CD4-positive, alpha-beta T cell treated with Interleukin-17A for 1 hour (primary cell): ENCODE measurements around the gene RPRML.
"Not testable (repeated sequence)": the region's sequence is repeated elsewhere in the genome, so short reads cannot be mapped to it uniquely, and the experiment has no call there.

Source experiments
- DNase-seq: peaks from one replicate; pipeline ENCODE4 v3.0.0-alpha.2; 2020

The RPRML gene

DNA sequence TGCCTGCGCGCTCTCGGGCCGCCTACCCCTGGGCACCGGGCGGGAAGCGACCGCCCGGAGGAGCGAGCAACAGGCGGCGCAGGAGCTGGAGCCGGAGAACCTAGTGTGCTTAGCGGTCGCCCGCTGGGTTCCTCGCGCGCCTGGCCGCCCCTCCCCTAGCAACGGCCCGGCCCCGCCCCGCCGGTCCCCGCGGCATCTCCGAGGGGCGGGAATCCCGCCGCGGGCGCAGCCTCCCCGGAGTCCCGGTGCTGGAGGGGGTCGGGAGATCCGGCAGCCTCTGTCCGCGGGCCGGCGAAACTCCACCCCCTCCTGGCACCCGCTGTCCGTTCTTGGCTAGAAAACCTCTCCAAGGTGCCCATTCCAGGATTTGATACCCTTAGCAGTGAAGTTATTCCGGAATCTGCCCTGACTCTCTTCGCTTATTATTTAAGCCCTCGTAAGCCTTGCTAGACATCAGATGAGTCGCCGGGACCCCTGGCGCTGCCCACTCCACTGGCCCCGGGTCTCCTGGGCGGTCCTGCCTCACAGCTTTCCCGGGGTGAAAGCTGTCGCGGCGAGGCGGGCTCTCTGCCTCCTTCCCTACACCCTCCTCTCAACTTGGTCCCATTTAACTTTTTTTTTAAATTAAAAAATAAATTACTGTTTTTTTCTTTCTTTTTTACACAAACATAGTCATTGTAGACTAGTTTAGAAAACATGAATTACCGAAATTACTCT, at the start of gene RPRML:
RPRML (minus strand) TSS at position 107 of the 717 bp plus-strand sequence. CDS start 246 bp downstream, outside the sequence.
- DNase-seq: no peak

DNA sequence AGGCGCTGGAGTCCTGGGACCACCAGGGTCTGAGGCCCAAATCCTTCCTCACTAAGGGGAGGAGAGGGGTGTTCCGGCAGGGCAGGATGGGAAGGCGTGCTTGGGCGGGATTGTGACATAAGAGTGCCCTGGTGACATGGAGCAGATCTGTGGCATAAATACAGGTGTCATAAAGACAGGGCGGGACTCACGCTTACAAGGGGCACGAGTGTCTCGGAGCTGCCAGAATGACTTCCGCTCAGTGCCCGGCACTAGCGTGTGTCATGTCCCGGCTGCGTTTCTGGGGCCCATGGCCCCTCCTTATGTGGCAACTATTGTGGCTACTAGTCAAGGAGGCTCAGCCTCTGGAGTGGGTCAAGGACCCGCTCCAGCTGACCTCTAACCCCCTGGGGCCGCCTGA, 37.9 kb upstream of the RPRML start:
- not testable (repeated sequence) for DNase-seq

DNA sequence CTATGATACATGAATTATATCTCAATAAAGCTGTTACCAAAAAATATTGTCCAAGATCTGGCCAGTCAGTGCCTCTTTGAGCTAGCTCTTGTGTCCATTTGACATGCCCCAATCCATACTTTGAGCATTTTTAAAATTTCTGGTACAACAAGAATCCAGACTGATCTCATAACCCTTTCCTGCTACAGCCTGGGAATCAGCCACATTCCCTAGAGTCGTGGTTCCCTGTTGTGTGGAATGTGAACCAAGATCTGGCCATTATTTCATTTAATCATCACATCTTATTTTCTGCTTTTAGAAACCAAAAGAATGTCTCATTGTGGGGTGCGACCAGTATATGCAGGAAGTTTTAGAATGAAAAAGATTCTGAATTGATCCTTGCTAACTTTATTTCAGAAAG, 34.3 kb upstream of the RPRML start:
- no peak for DNase-seq

DNA sequence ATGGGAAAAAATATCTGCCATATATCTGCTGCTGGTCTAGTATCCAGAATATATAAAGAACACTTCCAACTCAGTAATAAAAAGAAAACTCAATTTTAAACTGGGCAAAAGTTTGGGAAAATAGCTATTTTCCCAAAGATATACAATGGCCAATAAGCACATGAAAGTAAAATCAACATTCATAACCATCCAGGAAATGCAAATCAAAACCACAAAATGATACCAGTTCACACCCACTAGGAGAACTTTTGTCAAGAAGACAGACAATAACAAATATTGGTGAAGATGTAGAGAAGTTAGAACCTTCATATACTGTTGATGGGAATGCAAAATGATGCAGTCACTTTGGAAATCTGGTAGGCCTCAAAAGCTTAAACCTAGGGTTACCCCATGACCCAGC, 33.4 kb upstream of the RPRML start:
- DNase-seq: no peak

DNA sequence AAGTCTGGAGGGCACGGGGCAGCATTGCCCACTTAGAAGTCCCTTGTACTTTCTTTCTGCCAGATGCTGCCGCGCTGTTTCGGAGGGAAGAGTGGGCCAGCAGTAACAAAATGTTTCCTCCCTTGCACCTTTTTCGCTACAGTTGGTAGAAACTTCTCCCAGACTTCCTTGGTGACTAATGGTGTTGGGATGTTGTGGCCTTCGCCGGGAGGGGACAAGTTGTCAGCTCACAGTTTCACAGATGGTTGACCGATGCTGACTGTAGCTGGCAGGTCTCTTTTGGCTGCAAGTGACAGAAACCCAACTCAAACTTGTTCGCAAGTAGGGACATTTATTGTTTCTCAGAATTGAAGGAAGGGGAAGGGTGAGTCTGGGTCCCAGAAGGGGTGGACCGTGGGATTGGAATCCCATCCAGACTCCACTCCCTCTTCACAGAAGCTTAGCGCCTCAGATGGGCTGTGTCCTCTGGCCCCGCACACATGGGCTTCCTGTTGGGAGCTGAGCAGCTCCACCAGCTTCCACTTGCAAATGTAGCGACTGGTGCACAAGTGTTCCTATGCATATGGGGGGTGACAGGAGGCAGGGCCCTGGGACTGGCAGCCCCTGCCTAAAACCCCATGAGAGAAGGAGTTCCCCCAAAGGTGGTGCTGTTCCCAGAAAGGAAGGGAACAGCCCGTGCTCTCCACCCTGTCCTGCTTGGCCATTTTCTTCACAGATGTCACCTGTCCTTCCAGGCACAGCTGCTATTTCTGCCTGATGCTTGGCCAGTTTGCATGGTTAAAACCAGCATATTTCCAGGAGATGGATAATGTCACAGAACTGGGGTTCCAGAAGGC, 30.9 kb upstream of the RPRML start:
- no peak for DNase-seq

DNA sequence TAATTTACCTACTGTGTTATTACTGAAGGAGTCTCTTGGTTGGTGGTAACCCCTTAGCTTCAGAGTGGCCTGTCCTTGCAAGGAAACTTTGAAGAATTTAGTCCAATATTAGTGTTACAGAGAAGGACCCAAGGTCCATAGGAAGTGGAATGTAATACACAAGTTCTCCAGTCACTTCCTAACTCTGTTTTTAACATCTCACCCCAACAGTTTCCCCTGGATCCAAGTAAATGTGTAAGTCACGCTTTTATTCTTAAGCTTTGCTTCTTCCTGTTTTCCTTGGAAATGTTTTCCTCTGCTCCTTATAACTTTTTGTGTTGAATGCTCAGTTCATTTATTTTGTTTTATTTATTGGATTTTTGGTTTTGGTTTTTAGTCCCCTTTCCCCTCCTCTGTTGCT, 25.9 kb upstream of the RPRML start:
- DNase-seq: no peak

DNA sequence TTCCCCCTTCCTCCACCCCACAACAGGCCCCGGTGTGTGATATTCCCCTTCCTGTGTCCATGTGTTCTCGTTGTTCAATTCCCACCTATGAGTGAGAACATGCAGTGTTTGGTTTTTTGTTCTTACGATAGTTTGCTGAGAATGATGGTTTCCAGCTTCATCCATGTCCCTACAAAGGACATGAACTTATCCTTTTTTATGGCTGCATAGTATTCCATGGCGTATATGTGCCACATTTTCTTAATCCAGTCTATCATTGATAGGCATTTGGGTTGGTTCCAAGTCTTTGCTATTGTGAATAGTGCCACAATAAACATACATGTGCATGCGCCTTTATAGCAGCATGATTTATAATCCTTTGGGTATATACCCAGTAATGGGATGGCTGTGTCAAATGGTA, 24.8 kb upstream of the RPRML start:
- not testable (repeated sequence) for DNase-seq

DNA sequence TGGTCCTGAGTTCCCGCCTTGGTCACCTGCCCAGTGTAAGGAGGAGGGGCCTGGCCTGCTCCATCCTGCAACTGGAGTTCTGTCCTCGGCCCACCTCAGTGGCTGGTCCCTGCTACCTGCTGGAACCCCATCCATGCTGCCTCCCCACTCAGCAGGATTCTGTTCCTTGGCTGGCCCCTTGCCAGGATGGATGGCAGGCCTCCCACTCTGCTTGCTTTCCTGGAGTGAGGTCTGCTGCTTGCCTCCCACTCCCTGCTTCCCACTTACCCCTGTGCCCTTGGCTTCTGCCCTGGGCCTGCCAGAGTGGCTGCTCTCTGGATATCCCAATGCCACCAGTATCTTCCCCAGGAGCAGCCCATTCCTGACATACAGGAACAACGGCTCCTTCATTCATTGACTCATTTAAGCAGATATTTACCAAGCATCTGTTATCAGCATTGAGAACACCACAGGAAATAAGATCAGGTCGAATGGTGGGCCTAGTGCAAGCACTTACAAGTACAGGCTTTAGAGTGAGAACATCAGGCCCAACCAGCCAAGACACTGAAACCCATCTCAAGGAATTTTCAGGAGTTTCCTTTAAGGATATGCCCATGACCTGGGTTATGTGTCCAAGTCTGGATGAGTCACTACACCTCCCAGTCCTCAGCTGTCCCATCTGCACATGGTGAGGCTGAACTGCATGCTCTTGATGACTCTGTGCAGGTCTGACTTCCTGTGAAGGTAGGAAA, 17.0 kb upstream of the RPRML start:
- no peak for DNase-seq

DNA sequence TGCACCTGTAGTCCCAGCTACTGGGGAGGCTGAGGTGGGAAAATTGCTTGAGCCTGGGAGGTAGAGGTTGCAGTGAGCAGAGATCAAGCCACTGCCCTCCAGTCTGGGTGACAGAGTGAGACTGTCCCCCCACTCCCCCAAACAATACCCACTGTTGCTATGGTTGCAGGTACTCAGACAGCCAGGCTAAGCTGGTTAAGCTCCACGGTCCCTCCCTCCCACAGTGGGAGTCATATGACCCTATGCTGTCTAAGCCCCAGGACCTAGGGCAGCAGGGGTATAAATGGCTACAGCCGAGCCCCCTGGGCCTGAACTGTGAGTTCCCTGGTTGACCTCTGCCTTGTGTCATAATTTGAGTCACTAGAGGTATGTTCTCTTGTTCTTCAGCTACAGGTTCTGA, 15.9 kb upstream of the RPRML start:
- DNase-seq: no peak

DNA sequence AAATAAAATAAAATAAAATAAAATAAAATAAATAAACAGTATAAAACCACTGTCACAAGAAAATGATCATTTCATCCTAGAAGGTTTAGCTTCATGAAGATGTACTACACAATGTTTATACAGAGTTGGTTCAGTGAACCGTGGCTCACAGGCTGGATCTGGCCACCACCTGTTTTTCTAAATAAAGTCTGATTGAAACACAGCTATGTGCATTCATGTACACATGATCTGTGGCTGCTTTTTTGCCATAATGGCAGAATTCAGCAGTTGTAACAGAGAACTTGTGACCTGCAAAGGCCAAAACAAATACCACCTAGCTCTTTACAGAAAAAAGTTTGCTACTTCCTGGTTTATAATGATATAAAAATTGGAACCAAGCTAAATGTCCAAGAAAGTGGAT, 12.6 kb upstream of the RPRML start:
- no peak for DNase-seq

DNA sequence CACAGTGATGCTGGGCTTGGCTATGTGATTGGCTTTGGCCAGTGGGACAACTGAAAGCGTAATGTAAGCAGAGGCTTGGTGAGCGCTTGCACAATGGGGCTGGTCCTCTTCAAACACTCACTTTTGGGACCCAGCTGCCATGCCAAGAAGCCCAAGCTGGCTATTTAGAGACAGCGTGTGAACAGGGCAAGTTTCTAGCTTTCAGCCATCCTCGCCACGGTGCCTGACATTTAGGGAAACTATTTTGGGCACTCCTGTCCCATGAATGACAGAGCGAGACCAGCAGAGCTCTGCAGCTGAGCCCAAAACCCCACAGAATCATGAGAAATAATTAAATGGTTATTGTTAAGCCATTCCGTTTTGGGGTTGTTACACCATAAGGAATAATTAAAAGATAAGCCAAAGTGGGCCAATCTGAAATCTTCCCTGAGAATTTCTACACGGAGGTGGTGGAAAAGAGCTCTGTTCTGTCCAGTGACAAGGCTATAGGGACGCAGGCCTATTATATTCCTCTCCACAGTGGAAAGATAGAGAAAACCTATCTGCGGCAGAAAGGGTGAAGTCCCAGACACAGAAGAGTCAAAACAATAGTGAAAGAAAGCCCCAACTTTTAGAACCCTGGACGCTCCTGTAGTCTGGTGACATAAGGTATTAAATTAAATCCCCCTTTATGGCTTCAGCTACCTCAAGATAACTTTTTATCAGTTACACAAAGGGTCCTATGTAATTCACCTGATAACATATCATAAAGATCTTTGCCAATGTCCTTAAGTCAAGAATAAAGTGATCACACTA, 10.8 kb upstream of the RPRML start:
- no peak for DNase-seq

DNA sequence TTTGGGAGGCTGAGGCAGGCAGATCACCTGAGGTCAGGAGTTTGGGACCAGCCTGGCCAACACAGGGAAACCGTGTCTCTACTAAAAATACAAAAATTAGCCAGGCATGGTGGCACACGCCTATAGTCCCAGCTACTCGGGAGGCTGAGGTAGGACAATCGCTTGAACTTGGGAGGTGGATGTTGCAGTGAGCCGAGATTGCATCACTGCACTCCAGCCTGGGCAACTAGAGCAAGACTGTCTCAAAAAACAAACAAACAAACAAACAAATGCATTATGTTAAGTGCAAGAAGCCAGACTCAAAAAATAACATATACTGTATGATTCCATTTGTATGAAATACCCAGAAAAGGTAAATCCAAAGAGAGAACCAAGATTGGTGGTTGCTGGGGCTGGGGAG, 8.9 kb upstream of the RPRML start:
- DNase-seq: not testable (repeated sequence)

DNA sequence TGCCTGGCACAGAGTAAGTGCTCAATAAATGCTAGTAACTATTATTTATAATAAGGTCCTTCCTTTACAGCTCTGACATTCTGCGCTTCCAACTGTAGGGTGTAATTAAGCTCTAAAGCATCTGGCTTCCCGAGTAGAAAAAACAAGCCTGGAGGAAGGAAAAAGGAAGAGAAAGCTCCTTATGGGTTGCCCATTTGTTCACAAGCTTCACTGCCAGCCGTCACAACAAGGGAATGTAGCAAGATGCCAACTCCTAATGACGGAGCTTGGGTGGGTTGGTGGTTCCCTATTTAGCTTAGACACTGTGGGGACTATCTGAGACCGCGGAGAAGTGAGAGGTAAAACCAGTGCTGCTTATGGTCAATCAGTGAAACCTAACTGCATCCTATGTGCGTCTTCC, 7.3 kb upstream of the RPRML start:
- DNase-seq: no peak

DNA sequence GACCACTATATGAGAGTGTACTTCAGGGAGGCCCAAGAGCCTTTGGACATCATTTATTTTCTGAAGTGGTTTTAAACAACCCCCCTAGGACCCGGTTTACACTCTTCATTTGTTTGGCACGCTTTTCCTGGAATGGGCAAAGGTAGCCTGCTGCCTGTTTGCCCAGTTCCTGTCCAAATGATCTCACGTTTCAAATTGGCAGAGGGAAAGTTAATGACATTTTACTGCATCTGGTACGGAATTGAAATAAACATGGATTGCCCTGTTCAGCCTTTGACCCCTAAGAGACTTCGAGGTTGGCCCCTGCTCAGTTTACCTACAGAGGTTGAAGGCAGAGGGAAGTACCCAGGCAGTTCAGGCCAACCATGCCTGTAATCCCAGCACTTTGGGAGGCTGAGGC, 5.8 kb upstream of the RPRML start:
- DNase-seq: no peak

DNA sequence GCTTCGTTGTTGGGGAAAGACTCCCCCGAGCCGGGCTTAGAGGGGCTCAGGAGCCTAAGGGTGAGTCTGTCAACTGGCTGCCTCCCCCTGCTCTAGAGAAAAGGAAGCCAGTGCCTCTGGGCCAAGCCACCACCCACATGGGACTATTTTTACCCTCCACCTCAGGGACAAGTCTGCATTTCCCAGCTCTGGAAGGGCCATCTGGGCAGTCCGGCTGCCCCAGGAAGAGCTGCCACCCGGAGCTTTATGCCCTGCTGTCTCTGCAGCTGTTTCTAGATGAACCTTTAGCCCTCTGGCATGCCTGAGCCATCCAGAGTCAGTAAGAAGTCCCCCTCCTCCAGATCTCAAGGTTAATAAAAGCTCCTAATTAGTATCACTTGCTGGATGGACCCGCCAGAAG, 5.3 kb upstream of the RPRML start:
- DNase-seq: no peak

DNA sequence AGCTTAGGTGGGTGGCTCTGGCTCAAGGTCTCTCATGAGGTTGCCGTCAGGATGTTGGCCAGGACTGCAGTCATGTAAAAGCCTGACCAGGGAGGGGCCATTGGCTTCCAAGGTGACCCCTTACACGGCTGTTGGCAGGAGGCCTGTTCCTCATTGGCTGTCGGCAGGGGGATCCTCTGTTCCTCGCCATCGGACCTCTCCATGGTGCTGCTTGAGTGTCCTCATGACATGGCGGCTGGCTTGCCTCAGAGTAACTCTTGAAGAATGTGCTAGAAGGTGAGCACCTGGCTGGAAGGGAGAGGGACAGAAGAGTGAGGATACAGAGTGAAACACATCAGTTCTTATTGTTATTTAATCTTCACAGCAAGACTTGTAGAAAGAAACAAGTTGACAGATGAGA, 4.7 kb upstream of the RPRML start:
- no peak for DNase-seq

DNA sequence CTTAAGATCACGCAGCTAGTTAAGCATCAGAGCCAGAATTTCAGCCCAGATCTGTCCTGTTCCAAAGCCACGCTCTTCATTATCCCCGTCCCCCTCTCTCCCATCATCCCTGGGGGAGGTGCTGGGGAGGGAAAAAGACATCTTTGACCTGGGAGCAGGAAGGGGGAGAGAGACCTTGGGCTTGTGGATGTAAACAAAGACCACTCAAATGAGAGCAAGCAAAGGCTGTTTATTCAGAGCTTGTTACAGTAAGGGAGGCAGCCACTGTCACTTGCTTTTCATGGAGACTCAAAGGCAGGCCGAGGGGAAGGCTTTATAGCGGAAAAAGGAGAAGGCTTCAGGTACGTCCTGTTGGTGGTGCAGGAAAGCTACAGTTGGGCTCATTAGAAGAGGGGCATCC, 3.5 kb upstream of the RPRML start:
- no peak for DNase-seq

DNA sequence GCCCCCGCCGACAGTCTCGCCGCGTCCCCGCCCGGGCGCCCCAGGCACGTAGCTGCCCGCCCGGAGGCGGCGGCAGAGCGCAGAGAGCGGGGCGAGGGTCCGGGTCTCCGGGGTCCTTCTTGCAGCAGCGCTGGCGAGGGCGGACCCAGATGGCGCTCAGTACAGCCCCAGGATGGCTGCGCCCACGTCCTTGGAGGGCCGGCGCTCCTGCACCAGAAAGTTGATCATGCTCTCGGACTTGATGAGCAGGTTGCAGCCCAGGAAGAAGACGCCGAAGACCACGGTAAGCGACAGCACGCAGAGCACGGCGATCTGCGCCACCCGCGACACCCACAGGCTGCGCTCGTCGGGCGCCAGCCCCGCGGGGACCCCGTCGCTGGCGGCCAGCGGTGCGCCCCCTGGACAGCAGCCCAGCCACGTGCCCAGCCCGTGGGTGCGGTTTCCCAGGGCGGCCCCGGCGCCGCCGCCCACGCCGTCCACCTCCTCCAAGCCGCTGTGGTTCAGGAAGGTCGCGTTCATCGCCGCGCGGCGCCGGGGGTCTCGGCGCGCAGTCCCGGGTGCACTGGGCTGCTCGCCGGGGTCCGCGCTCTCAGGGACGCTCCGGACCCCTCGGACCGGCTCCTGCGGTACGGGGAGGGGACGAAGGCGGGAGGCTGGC, 435 bp downstream of the RPRML start:
- DNase-seq: no peak

DNA sequence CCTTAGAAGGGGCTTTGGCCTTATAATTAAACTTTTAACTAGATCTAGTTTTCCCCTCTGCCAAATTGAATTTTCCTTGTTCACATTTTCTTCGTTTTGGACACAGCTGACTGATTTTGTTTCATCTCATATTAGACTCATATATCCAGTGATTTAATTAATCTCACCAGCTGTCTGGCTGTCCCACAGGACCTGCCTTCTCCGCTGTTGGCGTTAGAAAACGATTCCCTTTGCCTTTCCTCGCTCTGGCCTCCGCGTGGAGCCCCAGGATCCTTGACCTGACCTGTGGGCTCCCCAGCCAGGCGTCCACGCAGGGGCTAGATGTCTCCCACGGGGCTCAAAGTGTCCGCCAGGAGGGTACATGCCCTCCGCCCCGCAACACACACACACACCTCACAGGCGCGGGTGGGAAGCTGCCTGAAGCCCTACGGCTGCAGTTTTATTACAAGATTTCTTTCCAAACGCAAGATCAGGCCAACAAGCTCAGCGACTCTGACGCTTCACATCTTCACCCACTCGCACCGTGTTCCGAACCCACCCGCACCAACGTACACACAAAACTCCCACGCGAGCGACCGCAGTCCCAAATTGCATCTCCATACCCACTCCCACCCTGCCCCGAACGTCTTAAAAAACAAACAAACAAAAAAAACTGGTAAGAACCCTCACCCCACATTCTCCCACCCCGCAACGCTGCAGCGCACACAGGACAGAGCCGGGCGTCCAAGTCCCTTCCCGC, 1.1 kb downstream of the RPRML start:
- no peak for DNase-seq

DNA sequence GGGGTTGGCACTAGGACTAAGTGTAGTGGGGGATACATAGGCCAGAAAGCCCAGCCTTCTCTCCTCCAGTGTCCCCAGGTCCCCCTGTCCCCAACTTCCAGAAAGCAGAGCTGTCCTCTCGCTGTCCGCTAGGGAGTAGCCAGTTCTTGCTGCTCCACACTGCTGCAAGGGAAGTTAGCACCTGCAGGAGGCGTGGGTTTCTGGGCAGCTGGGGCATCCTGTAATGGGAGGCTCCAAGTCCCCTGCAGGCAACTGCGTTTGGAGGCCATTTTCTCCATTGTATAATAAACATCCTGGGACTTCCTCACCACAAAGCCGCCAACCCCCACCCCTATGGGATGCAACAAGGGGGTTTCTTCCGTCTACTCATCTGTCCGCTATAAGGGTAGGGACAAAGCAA, 1.7 kb downstream of the RPRML start:
- no peak for DNase-seq

DNA sequence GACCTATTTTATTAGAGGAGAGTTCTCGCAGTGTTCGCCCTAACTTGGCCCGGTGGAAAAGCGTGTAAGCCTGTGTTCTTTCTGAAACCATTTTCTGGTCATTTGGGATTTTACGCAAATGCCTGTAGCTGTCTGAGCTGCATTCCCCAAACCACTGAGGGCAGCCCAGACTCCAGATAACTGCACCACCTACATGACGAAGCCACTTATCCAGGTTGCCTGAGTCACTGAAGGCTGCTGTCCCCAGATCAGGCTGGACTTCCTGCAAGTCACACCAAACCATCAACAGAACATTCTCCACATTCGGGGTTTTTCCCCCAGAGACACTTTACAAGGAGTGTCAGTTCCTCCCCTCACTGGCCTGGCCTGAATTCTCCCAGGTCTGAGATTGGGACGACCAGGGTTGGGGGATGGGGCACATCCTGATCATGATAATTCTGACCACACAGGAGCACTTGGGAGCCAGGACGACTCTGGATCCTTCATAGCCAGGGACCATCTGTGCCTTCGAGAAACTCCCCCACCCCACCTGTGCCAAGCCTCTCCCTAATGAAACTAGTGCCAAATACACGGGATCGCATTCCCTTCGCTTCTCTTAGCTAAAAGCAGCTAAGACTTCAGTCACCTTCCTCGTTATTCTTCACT, 2.3 kb downstream of the RPRML start:
- DNase-seq: no peak
